H1 (cell line): ENCODE results near the gene NRXN3. TPM values are rescaled to one million over a fixed set of nuclear protein-coding genes. Genes with fewer than 3 reads are reported as not detected.

Source experiments
- CHD7 ChIP-seq: fragments of 300-600 bp; sonication (generic); IDR thresholded peaks from 2 replicates; pipeline ENCODE4 v1.7.1; 2012; ENCODE audit warnings: low read length, moderate library complexity, mild to moderate bottlenecking, inconsistent platforms; ENCODE audit not compliant: insufficient replicate concordance
- polyA plus RNA-seq, 7 experiments: library from polyadenylated mRNA; depleted of rRNA in 3 of 7; stranded (reverse) in 5 of 7; unstranded in 2 of 7; fragments of >200 nt in 5 of 7; fragments of 200-250 nt in 2 of 7; gene quantifications; 1 replicate in 5 of 7; 2 replicates in 1 of 7; 4 replicates in 1 of 7; pipeline versions ENCODE4 v1.2.1 to v1.2.3, GENCODE V29; 2011 to 2013; ENCODE audit warnings: missing spikeins in 2 of 7, mixed read lengths in 2 of 7
- total RNA-seq: library from RNA; stranded (reverse); fragmentation: NEBNext Ultra II Directional; extraction: Animal tissue kit (Norgen Biotek cat#: 25700); gene quantifications from 2 replicates; pipeline ENCODE4 v1.2.1, GENCODE V29; 2021

The NRXN3 gene
- total and polyA plus RNA-seq, 2 of the 8 experiments (the other 6 are each of a cell fraction or from before 2014, with no cell fraction given), result 2.6 to 4.1 TPM

DNA sequence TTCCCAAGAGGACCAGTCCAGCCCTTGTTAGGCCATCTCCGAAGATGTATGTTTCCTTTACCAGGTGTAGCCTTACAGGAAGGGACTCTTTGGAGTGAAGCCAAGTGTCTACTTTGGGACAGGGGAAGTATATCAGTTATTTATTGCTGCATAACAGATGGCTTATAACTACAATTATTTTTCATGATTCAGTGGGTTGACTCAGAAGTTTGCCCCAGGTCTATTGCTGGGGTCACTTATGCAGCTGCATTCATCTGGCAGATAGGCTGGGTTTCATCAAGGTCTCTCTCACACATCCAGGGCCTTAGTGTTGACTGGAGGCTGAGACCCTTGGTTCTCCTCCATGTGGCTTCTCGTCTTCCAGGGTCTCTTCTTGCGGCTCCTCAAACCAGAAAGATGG, 170.1 kb downstream of the NRXN3 start (continued):
- no peak for TF ChIP-seq CHD7
- TF ChIP-seq, all 59 proteins: peak for 0
